ENCODE data around the gene ZNF483.
"Not testable (repeated sequence)": the region's sequence is repeated elsewhere in the genome, so short reads cannot be mapped to it uniquely, and the experiment has no call there.

The ZNF483 gene

DNA sequence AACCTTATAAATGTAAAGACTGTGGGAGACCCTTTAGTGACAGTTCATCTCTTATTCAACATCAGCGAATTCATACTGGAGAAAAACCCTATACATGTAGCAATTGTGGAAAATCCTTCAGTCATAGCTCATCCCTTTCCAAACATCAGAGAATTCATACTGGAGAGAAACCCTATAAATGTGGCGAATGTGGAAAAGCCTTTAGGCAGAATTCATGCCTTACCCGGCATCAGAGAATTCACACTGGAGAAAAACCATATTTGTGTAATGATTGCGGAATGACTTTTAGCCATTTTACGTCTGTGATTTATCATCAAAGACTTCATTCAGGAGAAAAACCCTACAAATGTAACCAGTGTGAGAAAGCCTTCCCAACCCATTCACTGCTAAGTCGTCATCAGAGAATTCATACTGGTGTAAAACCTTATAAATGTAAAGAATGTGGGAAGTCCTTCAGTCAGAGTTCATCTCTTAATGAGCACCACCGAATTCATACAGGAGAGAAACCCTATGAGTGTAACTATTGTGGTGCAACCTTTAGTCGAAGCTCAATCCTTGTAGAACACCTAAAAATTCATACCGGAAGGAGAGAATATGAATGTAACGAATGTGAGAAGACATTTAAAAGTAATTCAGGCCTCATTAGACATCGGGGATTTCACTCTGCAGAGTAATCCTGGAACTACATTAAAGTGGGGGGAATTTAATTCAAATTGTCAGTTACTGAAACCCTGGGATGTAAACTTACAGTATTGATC lies 17.7 kb downstream of the ZNF483 start:
- in situ Hi-C loops (cut with MboI; ENCODE audit: low sequenced_read_pairs), result no loop called here

DNA sequence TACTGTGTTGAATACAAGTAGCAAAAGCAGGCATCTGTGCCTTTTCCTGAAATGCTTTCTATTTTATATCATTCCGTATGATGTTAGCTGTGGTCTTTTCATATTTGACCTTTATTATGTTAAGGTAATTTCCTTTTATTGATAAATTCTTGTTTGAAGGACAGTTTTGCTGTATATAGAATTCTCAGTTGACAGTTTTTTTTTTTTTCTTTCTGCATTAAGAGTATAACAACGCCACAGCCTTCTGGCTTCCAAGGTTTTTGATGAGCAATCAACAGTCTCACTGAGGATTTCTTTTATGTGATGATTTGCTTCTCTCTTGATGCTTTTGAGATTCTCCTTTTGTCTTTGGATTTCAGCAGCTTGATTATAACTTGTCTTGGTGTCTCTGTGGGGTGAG lies 23.6 kb downstream of the ZNF483 start:
- in situ Hi-C loops (cut with MboI; ENCODE audit: low sequenced_read_pairs), result no loop called here

DNA sequence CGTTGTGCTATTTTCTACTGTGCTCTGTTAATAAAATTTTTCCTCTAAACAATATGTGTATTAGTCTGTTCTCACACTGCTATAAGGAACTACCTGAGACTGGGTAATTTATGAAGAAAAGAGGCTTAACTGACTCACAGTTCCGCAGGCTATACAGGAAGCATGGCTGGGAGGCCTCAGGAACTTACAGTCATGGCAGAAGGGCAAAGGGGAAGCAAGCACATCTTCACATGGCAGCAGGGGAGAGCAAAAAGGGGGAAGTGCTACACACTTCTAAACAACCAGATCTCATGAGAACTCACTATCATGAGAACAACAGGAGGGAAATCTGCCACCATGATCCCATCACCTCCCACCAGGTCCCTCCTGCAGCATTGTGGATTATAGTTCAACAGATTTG lies 30.4 kb downstream of the ZNF483 start:
- in situ Hi-C loops (cut with MboI; ENCODE audit: low sequenced_read_pairs), result not testable (repeated sequence)

DNA sequence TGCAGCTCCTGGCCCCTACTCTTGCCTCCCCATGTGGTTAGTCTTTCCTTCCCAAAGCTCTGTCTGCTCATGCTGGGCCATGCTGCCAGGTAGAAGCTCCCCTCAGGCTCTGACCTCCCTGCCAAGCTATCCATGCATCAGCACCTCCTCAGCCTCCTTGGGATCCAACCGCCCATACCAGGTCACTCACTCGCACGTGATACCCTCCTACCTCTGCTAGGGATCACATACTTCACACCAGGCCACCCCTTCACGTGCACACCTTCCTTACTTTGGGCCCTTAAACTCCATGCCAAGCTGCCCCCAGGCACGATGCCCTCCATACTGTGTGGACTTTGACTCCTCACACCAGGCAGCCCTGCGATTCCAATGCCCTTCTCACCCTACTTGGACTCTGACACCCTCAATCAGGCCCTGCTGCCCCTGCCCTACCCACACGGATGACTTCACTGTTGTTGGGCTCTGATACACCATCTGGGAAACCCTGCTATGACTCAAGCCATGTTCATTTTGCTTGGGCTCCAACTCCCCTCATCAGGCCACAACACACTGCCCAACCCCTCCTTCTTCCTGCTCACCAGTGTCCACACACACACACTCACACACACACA lies 34.1 kb downstream of the ZNF483 start:
- in situ Hi-C loops (cut with MboI; ENCODE audit: low sequenced_read_pairs), result no loop called here

DNA sequence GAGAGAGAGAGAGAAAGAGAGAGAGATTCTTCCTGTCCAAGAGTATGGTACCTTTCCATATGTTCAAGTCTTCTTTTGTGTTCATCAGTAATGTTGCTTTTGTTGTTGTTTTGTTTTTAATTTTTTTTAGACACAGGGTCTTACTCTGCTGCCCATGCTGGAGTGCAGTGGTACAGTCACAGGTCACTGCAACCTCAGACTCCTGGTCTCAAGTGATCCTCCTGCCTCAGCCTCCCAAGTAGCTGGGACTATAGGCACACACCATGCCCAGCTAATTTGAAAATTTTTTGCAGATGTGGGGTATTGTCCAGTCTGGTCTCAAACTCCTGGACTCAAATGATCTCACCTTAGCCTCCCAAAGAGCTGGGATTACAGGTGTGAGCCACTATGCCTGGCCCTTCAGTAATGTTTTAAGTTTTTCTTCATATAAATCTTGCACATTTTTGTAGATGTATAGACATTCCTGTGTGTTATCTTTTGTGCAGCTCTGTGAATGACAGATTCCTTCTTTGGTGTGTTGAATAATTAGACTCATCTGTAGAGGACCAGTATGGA lies 36.3 kb downstream of the ZNF483 start:
- in situ Hi-C loops (cut with MboI; ENCODE audit: low sequenced_read_pairs), result no loop called here

DNA sequence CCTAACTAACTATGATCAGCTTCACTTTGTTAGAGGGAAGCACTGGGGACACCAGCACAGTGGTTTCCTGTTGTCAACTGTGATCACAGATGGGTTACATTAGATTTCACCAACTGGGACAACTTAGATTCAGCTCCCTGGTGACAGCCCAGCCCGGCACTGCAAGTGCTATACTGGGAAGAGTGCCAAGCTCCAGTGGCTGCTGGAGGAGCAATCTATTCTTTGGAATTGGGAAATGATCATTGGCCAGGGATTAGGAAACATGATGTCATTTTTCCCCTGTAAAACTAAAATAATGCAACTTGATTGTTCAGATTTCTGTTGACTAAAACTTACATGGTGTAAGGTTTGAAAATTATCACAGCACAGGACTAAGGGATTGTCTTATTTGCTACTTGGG lies 41.3 kb downstream of the ZNF483 start:
- in situ Hi-C loops (cut with MboI; ENCODE audit: low sequenced_read_pairs), result no loop called here

DNA sequence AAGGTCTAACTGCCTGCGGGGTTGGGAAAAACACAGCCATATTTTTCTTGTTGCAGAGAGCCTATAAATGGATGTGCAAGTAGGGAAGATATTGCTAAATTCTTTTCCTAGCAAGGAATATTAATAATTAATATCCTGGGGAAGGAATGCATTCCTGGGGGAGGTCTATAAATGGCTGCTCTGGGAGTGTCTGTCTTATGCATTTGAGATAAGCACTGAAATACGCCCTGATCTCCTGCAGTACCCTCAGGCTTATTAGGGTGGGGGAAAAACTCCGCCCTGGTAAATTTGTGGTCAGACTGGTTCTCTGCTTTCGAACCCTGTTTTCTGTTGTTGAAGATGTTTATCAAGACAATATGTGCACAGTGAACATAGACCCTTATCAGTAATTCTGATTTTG lies 43.1 kb downstream of the ZNF483 start:
- in situ Hi-C loops (cut with MboI; ENCODE audit: low sequenced_read_pairs), result not testable (repeated sequence)

DNA sequence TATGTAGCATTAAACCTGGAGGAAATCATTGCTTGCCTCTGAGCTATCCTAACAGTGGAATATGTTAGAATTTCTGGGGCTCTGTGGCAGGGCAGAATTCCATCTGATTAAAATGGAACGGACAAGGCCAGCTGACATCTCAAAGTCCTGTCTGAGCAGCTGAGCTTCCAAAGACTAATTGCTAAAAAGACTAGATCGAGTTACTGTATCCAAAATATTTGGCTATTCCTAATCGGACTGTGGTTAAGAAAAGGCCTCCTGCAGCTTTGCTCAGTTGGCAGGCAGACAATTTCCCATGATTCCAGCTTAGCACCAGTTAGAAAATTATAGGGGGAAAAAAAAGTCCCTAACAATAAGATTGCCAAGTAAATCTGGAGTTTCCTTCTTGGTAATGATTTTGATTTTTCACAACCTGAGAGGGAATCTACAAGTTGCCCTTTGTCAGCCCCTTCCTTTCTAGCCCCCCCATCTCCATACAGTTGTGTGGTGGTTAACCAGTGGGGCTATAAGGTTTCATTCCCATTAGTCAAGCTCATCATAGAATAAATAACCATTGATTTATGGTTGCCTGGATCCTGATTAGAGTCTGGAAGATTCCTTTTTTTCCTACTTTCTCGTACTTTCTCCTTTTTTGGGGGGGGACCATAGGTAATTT lies 48.1 kb downstream of the ZNF483 start:
- in situ Hi-C loops (cut with MboI; ENCODE audit: low sequenced_read_pairs), result no loop called here

DNA sequence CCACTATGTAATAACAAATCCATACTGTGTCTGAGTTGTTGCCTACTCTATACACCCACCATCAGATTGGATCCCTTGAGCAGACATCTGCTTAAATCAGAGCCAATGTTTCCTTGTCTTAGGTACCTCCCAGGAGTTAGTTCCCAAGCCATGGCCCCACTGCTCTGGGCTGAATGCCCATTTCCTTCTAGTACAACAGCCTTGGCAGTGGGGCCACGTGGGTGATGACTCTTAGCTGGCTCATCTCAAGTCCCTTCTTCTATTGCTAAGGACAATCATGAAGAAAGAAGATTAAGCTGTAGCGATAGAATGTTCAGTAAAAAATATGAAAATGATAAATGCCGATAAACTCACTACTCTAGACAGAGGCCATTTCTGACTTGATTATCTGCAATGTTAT lies 57.9 kb downstream of the ZNF483 start:
- in situ Hi-C loops (cut with MboI; ENCODE audit: low sequenced_read_pairs), result no loop called here

DNA sequence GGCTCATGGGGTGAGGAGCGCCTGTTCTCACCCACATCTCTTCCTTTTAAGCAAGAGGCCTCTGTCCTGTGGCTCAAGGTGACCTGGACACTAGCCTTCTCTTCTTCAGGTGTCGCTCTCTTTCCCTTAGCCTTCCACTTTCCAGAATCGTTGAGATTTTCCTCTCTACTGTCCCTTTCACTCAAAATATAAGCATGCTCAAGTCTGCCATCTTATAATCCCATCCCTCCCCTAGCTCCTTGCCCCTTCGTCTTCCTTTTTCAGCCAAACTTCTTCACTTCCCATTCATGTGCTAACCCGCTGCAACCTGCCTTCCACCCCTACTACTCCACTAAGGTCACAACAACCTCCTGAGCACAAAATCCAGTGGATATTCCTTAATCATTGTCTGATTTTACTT lies 61.4 kb downstream of the ZNF483 start:
- in situ Hi-C loops (cut with MboI; ENCODE audit: low sequenced_read_pairs), result no loop called here

DNA sequence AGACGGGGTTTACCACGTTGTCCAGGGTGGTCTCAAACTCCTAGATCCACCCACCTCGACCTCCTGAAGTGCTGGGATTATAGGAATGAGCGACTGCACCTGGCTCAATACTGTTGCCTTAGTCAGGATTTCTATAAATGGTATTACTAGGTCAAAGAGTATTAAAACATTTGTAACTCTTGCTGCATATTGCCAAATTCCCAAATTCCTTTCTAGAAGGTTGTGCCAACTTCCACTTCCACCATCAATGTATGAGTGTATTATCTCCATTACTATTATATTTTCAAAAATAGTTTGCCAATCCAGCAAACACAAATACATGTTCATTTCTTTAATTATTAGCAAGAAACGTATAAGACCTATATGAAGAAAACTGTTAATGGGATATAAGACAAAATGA lies 63.9 kb downstream of the ZNF483 start:
- in situ Hi-C loops (cut with MboI; ENCODE audit: low sequenced_read_pairs), result no loop called here

DNA sequence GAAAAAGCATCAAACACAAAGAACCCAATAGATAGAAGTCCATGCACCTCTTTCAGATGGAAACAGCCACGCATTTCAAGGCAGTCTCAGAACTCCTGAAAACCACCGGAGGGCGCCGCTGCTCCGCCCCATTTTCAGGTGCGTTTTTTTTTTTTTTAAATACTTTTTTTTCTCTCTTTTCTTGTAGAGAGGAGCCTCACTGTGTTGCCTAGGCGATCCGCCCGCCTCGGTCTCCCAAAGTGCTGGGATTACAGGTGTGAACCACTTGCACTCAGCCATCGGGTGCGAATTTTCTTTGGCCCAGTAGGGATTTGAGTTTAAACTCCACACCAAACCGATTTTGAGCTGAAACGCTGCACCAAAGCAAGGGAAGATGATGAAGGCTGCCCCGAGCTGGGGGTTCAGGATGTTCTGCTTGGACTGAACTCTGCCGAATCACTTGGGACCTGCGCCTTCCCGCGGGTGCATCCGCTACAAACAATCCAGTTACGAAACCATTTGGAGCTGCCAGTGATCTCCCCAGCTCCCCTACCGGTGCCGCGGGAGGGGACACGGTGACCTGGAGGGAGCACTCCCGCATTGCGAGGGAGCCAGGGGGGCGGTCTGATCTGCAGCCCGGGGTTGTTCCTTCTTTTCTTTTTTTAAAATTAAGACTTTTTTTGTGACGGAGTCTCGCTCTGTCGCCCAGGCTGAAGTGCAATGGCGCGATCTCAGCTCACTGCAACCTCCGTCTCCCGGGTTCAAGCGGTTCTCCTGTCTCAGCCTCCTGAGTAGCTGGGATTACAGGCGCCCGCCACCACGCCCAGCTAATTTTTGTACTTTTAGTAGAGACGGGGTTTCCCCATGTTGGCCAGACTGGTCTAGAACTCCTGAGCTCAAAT lies 73.1 kb downstream of the ZNF483 start:
- in situ Hi-C loops (cut with MboI; ENCODE audit: low sequenced_read_pairs), result no loop called here

DNA sequence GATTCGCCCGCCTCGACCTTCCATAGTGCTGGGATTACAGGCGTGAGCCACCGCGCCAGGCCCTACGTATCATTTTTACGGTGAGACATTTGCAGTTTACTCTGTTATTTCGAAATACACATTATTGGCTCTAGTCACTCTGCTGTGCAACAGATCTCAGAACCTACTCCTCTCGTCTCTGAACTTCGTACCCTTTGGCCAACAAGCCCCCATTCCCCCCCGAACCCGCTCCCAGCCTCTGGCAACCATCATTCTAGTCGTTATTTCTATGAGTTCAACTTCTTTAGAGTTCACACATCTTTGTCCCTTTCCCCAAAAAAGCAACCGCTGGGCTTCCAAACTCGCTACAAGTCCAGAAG lies 73.7 kb downstream of the ZNF483 start:
- in situ Hi-C loops (cut with MboI; ENCODE audit: low sequenced_read_pairs), result no loop called here

DNA sequence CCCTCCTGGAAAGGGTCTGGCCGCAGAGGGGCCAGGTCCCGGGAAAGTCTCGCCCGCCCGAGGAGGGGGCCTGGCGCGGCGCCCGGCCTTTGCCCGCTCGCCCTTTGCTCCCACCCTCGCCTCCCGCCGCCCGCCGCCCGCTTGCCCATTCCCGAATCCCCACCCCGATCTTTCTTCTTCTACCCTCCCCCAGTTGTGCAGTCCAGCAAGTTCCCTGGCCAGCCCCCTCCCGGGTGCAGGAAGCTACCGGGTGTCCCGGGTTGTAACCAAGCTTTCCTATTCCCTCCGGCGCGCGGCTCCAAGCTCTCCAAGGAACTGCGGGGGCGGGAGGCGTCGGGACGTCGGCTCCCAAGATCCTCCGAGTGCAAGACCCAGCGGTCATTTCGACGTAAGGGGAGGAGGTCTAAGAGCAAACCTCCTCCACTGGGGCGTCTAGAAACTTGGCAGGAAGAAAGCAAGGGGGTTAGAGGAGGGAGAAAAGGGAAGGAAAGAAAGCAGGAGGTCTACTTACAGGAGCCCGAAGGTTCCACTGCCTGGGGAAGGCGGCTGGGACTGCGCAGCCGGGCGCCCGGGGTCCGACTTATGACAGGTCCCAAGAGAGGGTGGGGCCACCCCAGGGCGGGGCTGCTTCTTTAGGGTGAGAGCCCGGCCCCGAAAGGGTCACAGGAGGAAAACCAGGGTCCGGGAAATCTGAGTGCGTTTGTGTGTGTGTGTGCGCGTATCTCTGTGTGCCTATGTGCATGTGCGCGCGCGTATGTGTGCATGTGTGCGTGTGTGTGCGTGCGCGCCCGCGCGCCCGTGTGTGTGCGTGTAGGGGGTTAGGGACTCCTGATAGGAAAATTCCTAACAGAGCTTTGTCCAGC lies 74.3 kb downstream of the ZNF483 start, which contains the start of gene PTGR1:
Gene PTGR1 (minus strand): TSS at position 556 of the 863 bp plus-strand sequence. CDS start 2,225 bp downstream, outside the sequence.
- in situ Hi-C loops (cut with MboI; ENCODE audit: low sequenced_read_pairs), result no loop called here

DNA sequence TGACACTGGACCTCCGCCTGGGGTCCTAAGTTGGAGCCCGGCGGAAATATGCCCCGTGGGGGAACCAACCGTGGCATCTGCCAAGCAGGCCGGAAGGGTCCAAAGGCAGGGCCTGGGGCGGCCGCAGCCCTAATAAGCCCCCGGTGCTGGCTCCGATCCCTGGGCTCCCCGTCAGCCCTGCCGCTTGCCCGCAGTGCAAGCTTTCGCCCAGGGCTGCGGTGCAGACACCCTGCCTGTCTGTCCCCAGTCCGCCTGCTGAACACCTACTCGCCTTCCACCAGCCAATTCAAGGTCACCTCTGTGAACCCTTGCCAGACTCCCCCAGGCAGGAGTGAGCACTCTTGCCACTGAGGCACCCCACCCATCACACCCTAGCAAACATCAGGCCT lies 75.0 kb downstream of the ZNF483 start:
- in situ Hi-C loops (cut with MboI; ENCODE audit: low sequenced_read_pairs), result loop anchor here (10.0 kb wide), 1 partner anchor 475 kb away; no protein-coding TSS in a partner anchor

DNA sequence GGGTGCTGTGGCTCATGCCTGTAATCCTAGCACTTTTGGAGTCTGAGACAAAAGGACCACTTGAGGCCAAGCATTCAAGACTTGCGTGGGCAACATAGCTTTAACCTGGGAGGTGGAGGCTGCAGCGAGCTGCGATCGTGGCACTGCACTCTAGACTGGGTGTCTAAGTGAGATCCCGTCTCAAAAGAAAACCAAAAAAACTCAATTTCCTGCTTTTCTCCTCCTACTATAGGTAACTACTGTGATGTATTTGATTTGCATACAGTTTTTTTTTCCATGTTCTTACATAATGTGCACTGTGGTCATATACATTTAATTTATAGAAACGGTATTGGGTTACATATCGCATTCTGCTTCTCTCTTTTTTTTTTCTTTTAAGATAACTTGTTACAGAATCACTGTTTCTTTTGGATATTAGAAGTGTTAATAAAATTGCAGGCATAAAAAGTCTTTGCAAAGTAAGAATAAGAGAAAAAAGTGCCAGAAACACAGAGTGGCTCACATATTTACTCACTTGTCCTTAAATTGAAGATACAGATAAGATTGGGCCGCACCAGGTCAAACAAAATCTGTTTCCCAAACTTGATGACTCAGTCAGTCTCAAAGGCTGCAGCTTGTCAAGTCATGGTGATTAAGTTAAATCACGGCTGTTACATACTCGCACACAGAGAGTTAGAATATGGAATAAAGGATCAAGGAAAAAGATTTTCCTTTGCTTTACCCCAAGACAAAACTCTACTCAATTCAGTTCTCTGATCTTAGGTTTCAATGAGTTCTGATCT lies 76.4 kb downstream of the ZNF483 start:
- in situ Hi-C loops (cut with MboI; ENCODE audit: low sequenced_read_pairs), result loop anchor here (10.0 kb wide), 1 partner anchor 473 kb away; no protein-coding TSS in a partner anchor

DNA sequence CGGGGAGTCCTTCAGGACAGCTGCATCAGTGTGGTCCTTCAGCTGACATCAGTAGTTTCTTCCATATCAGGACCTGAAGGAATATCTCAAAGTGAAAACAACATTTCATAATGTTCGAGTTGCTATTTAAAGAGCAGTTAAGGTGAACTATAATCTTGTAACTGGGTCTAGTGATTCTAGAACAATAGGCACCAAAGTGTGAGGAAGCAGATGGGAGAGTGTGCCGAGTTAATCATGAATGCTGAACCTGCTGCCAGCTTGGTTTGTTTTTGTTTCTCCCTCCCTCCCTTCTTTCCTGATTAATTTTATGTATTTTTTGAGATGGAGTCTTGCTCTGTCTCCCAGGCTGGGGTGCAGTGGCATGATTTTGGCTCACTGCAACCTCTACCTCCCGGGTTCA lies 78.1 kb downstream of the ZNF483 start:
- in situ Hi-C loops (cut with MboI; ENCODE audit: low sequenced_read_pairs), result loop anchor here (10.0 kb wide), 1 partner anchor 472 kb away; no protein-coding TSS in a partner anchor

DNA sequence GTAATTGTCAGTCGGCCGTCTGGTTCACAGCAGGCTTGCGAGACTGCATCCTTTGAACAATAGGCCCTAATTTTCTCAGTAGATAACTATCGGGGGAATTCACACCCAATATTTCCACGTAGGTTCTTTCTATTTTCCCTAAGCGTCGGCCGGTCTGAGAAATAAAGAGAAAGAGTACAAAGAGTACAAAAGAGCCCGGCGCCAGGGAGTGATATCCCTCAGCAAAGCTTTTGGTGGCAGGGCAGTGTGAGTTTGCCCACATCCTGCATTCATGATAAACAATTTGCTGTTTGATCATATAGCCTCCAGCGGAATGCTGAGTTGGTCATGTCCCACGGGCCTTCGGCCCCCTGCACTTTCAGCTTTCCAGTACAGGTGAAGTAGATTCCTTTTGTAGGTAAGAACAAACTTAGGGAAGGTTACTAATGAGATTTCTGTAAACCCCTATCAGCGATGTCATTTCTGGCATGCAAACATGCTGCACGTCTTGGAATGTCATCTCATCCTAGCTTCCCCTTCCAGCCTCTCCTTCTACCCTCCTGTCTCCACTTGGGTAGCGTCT lies 79.2 kb downstream of the ZNF483 start:
- in situ Hi-C loops (cut with MboI; ENCODE audit: low sequenced_read_pairs), result loop anchor here (10.0 kb wide), 1 partner anchor 471 kb away; no protein-coding TSS in a partner anchor

Data from HL-60/S4 (cell line).